Measurements from ENCODE around the gene CHCHD5. TPM values are rescaled to one million over a fixed set of nuclear protein-coding genes. Genes with fewer than 3 reads are reported as not detected.
A peak's percentile ranks its signal among the peaks of the same experiment; 100 is the strongest.

CHCHD5 gene
- total RNA-seq, 1 donor from 2014 or later = 33.2 TPM

DNA sequence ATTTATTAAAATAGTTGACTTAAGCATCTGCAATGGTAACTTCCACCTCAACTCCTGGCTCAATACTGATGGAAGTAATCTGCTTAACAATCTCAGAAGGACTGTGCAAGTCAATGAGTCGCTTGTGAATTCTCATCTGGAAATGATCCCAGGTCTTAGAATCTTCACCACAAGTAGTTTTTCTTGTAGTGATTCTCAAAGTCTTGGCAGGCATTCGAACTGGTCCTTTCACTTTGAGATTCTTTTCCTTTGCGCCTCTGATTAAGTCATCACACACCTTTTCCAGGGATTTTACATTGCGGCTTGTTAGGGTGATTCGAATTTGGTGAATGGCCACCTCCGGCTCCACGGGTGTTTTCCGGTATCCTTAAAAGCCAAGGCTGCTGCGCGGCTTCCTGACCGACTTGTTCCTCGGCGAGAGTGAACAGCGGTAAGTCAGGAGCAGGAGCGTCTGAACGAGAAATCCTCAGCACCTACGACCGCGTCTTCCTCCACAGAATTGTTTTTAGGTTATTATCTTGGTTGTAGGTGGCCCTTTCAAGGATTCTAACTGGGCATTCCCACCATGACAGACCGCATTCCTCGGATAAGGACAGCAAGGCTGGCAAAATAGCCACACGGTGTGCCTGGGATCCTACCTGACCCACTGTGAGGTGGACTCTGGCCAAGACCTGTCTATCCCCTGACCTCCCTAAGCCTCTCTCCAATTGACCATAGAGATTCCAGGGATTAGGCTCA, 37.5 kb downstream of the CHCHD5 start:
- TF ChIP-seq, protein P1, sequence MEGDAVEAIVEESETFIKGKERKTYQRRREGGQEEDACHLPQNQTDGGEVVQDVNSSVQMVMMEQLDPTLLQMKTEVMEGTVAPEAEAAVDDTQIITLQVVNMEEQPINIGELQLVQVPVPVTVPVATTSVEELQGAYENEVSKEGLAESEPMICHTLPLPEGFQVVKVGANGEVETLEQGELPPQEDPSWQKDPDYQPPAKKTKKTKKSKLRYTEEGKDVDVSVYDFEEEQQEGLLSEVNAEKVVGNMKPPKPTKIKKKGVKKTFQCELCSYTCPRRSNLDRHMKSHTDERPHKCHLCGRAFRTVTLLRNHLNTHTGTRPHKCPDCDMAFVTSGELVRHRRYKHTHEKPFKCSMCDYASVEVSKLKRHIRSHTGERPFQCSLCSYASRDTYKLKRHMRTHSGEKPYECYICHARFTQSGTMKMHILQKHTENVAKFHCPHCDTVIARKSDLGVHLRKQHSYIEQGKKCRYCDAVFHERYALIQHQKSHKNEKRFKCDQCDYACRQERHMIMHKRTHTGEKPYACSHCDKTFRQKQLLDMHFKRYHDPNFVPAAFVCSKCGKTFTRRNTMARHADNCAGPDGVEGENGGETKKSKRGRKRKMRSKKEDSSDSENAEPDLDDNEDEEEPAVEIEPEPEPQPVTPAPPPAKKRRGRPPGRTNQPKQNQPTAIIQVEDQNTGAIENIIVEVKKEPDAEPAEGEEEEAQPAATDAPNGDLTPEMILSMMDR (IDR thresholded peaks at IDR 0.05; ENCODE audit: unreplicated experiment) = no peak
- H3K4me1 Mint-ChIP-seq = peaks cover 2% of the 10 kb centered on the region
- no peaks in the 10 kb centered on the region for H3K9me3 Mint-ChIP-seq
- no peak for DNase-seq (ENCODE audit: low spot score in 2 of 2, unreplicated experiment in 2 of 2)
- H3K27me3 Mint-ChIP-seq (ENCODE audit: low read depth) = peaks cover 5% of the 10 kb centered on the region
- H3K36me3 Mint-ChIP-seq = no peaks in the 10 kb centered on the region
- H3K27ac Mint-ChIP-seq = no peak overlapping the region
- H3K4me3 Mint-ChIP-seq = peak overlapping the region; percentile 18

DNA sequence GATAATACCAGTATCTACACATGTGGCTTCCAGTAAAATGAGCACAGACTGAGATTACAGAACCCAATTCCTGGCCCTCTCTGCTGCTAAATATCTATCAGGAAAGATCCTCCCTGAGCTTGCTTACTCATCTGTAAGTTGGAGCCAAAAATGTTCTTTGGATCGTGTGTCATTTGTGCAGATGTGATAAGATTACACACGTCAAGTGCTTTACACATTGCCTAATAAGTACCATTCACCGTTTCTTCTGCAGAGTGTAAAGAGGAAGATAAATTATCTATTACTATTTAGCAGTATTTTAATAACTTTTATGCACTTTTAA, 38.1 kb downstream of the CHCHD5 start:
- peaks cover 5% of the 10 kb centered on the region for H3K27me3 Mint-ChIP-seq (ENCODE audit: low read depth)
- peaks cover 4% of the 10 kb centered on the region for H3K4me1 Mint-ChIP-seq
- no peak overlapping the region for H3K4me3 Mint-ChIP-seq
- H3K36me3 Mint-ChIP-seq = no peaks in the 10 kb centered on the region
- DNase-seq (ENCODE audit: low spot score in 2 of 2, unreplicated experiment in 2 of 2) = no peak
- H3K27ac Mint-ChIP-seq = no peak overlapping the region
- H3K9me3 Mint-ChIP-seq = no peaks in the 10 kb centered on the region
- TF ChIP-seq, protein P1 (IDR thresholded peaks at IDR 0.05; ENCODE audit: unreplicated experiment) = no peak

DNA sequence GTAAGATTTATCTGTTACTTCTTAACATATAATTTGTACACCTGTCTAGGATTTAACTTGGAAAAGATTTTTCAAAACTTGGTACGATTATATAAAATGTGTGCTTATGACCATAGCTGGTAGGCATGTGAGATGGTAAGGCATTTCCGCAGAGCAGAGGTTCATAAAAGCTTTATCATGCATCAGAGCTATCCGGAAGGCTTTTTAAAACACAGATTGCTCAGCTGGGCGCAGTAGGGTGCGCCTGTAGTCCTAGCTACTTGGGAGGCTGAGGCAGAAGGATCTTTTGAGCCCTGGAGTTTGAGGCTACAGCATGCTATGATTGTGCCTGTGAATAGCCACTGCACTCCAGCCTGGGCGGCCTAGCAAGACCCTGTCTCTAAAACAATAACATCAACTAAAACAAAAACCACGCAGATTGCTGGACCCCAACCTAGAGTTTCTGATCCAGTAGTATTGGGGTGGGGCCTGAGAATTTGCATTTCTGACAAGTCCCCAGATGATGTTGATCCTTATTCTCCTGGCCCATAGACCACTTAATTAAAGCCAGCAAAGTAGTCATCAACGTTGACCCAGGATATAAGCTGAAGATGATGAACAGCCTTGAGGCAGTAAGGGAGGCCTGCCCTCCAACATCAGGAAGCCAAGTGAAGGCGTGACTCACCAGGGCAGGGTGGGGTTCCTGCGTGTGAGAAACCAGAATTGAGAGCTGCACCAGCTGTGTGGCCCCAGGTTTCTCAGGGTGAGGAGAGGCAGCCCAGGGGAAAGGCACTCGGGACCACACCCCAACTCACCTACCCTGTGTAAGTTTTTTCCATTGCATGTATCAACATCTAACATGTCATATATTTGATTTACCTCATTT, 39.7 kb downstream of the CHCHD5 start:
- Mint-ChIP-seq H3K4me3 (no peak overlapping the region), H3K9me3 (no peaks in the 10 kb centered on the region), H3K36me3 (no peaks in the 10 kb centered on the region), H3K27ac (no peak overlapping the region), H3K27me3 (ENCODE audit: low read depth) (peaks cover 5% of the 10 kb centered on the region), H3K4me1 (peaks cover 4% of the 10 kb centered on the region)
- DNase-seq (ENCODE audit: low spot score in 2 of 2, unreplicated experiment in 2 of 2) = no peak
- TF ChIP-seq, protein P1 (IDR thresholded peaks at IDR 0.05; ENCODE audit: unreplicated experiment) = no peak

DNA sequence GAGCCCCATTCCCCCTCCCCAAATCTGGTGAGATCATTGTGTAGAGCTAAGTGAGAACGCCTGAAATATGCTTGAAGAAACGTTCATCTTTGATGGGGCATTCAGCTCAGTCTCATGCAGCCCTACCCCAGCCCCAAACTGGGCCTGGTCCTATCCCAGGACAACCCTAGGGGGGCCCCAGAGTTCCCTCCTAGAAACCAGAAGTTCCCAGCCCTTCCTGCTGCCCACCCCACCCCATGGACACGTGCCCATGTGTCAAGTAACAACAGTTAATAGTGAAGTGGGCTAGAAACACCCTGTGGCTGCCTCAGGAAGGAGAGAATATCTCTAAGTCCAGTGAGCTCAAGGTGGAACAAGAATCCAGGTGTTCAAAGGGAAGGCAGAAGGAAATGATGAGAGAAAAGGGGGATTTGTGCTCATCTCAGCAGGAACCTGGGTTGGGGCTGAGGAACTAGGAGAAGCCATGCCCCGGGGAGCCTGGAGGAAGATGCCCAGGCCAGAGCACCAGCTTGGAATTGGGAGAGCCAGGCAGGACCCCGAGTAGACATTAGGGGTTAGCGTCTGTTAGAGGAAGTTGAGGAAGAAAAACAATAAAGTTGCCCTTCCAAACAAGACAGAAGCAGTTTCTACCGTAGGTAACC, 41.2 kb downstream of the CHCHD5 start:
- Mint-ChIP-seq H3K27ac (no peak overlapping the region), H3K27me3 (ENCODE audit: low read depth) (peaks cover 5% of the 10 kb centered on the region), H3K36me3 (no peaks in the 10 kb centered on the region), H3K4me3 (no peak overlapping the region), H3K4me1 (peaks cover 14% of the 10 kb centered on the region), H3K9me3 (no peaks in the 10 kb centered on the region)
- no peak for DNase-seq (ENCODE audit: low spot score in 2 of 2, unreplicated experiment in 2 of 2)
- TF ChIP-seq, protein P1 (IDR thresholded peaks at IDR 0.05; ENCODE audit: unreplicated experiment) = no peak

DNA sequence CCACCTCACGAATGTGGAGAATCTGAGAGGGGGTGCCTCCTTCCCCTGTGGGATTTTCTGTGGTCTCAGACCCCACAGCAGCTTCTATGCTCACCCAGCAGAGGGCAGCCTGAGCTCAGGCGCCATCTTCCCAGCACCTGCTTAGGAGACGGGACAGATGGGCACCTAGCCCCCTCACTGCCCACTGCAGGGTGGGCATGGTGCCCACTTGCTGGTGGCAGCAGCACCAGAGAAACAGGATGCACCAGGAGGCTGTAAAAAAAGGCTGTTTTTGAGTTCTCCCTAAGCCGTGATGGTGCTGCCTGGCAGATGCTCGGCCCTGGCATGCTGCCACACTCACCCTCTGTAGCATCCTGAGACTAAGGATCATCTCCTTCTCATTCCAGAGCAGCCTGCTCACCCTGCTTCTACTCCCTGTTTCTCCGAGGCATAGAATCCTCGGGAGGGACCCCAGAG, 42.2 kb downstream of the CHCHD5 start:
- Mint-ChIP-seq H3K4me1 (peaks cover 24% of the 10 kb centered on the region), H3K36me3 (no peaks in the 10 kb centered on the region), H3K4me3 (no peak overlapping the region), H3K27ac (no peak overlapping the region), H3K9me3 (no peaks in the 10 kb centered on the region), H3K27me3 (ENCODE audit: low read depth) (peaks cover 2% of the 10 kb centered on the region)
- DNase-seq (ENCODE audit: low spot score in 2 of 2, unreplicated experiment in 2 of 2) = peak in 1 of 2 experiments; percentile 44
- TF ChIP-seq, protein P1 (IDR thresholded peaks at IDR 0.05; ENCODE audit: unreplicated experiment) = peak; percentile 32
